ENCODE measurements around the gene GAPT. TPM values are rescaled to one million over a fixed set of nuclear protein-coding genes. Genes with fewer than 3 reads are reported as not detected.
A peak's percentile ranks its signal among the peaks of the same experiment; 100 is the strongest.

Gene GAPT
- total RNA-seq, 2 experiments from 2014 or later = 11.2 to 15.1 TPM

DNA sequence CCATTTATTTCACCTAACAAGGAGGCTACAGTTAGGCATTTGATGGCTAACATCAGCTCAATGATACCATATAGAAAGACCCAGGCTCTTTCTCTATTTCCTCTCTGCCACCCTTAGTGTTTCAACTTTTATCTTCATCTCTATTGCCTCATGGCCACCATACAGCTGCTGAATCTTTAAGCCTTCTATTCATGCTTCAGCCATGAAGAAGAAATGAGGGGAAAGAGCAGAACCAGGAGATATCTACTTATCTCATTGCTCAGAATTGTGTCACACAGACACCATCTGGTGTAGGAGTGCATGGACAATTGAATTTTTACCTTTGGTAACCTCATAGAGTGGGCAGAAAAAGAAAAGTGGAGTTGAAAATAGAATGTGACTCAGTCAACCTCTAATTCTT is 6.7 kb downstream of the GAPT start:
- POLR2A ChIA-PET = interaction anchor here (0.9 kb wide), 1 partner anchor 62 kb away, joined by 3 read pairs; no protein-coding TSS in a partner anchor
- intact Hi-C loops (cut with micrococcal nuclease; ENCODE audit: unreplicated experiment) = no loop called here
- peaks cover 28% of the 10 kb centered on the region for H3K36me3 ChIP-seq (ENCODE audit: insufficient read depth, low read length)
- TF ChIP-seq, protein P1, sequence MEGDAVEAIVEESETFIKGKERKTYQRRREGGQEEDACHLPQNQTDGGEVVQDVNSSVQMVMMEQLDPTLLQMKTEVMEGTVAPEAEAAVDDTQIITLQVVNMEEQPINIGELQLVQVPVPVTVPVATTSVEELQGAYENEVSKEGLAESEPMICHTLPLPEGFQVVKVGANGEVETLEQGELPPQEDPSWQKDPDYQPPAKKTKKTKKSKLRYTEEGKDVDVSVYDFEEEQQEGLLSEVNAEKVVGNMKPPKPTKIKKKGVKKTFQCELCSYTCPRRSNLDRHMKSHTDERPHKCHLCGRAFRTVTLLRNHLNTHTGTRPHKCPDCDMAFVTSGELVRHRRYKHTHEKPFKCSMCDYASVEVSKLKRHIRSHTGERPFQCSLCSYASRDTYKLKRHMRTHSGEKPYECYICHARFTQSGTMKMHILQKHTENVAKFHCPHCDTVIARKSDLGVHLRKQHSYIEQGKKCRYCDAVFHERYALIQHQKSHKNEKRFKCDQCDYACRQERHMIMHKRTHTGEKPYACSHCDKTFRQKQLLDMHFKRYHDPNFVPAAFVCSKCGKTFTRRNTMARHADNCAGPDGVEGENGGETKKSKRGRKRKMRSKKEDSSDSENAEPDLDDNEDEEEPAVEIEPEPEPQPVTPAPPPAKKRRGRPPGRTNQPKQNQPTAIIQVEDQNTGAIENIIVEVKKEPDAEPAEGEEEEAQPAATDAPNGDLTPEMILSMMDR (conservative IDR thresholded peaks at IDR 0.05; ENCODE audit: low read length) = no peak
- TF ChIP-seq EZH2phosphoT487 (IDR thresholded peaks at IDR 0.05; ENCODE audit: borderline replicate concordance, low read depth, low read length) = no peak
- H3K27ac ChIP-seq (ENCODE audit: low read depth, low read length, poor library complexity, severe bottlenecking) = no peak overlapping the region
- peaks cover 28% of the 10 kb centered on the region for H3K4me1 ChIP-seq (ENCODE audit: insufficient read depth, low read length, poor library complexity, severe bottlenecking)
- no peaks in the 10 kb centered on the region for H3K9me2 ChIP-seq (ENCODE audit: insufficient read depth, low read length)
- no peaks in the 10 kb centered on the region for H4K20me1 ChIP-seq (ENCODE audit: insufficient read depth, low read length)
- no TSS peak for BruUV-seq (replicated peaks)
- DNase-seq (ENCODE audit: low spot score) = no peak
- no peak overlapping the region for H2AFZ ChIP-seq (ENCODE audit: low read length)
- H3K79me2 ChIP-seq (ENCODE audit: insufficient read depth, low read depth, low read length) = peaks cover under 1% of the 10 kb centered on the region; the same call in 1 of the 2 replicates
- no peaks in the 10 kb centered on the region; the same call in 1 of the 2 replicates for H3K9me3 ChIP-seq (ENCODE audit: low read length)
- no peak overlapping the region for H3K4me2 ChIP-seq (ENCODE audit: low read length)
- H3K4me3 ChIP-seq (ENCODE audit: low read depth, low read length, poor library complexity, severe bottlenecking) = no peak overlapping the region
- CTCF ChIA-PET (ENCODE audit: unreplicated experiment) = no interaction called here

DNA sequence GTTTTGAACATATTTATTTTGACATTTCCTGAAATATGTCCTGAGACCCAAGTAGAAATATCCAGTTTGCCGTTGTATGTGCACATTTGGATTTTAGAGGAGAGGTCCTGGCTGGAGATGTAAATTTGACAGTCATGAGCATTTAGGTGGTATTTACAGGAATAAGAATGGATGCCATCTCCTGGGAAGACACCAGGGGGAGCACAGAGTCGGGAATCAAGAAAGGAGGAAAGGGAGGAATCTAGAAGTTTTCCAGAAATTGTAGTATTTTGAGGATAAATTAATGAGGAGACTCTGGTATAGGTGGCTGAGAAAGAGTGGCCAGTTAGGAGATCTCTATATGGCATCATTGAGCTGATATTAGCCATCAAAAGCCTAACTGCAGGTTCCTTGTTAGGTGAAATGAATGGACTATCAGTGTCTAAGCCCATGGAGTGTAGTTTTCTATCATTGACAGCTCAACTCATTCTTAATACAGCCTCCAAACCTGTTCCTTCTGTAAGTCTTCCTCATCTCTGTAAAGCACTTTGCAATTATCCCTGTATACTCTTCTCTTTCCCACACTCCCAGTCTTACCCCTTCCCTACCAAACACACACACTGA is 7.2 kb downstream of the GAPT start:
- H3K79me2 ChIP-seq (ENCODE audit: insufficient read depth, low read depth, low read length) = no peaks in the 10 kb centered on the region; the same call in 1 of the 2 replicates
- intact Hi-C loops (cut with micrococcal nuclease; ENCODE audit: unreplicated experiment) = no loop called here
- POLR2A ChIA-PET = no interaction called here

More for the DNA sequence above, 7.2 kb downstream of the GAPT start:
- no TSS peak for BruUV-seq (replicated peaks)
- Histone ChIP-seq H3K4me2 (ENCODE audit: low read length) (no peak overlapping the region), H3K9me3 (ENCODE audit: low read length) (no peaks in the 10 kb centered on the region), H3K4me3 (ENCODE audit: low read depth, low read length, poor library complexity, severe bottlenecking) (no peak overlapping the region), H2AFZ (ENCODE audit: low read length) (no peak overlapping the region), H3K36me3 (ENCODE audit: insufficient read depth, low read length) (peaks cover 26% of the 10 kb centered on the region), H3K27ac (ENCODE audit: low read depth, low read length, poor library complexity, severe bottlenecking) (no peak overlapping the region), H3K4me1 (ENCODE audit: insufficient read depth, low read length, poor library complexity, severe bottlenecking) (peaks cover 23% of the 10 kb centered on the region), H3K9me2 (ENCODE audit: insufficient read depth, low read length) (no peaks in the 10 kb centered on the region), H4K20me1 (ENCODE audit: insufficient read depth, low read length) (no peaks in the 10 kb centered on the region)
- no peak for DNase-seq (ENCODE audit: low spot score)
- CTCF ChIA-PET (ENCODE audit: unreplicated experiment) = no interaction called here
- TF ChIP-seq EZH2phosphoT487 (IDR thresholded peaks at IDR 0.05; ENCODE audit: borderline replicate concordance, low read depth, low read length) = no peak
- TF ChIP-seq, protein P1 (conservative IDR thresholded peaks at IDR 0.05; ENCODE audit: low read length) = peak; percentile 67
